Superior temporal gyrus (tissue), 1 donor: Measurements from ENCODE around the gene CD5L.

Experiments
- DNase-seq: peaks from one replicate; pipeline ENCODE4 v3.0.0-alpha.2; 2016; ENCODE audit errors: extremely low spot score

The CD5L gene

GRCh38 chr1:157841708-157842107 lies at the start of gene CD5L:
Gene CD5L (minus strand): TSS chr1:157841808. CDS start chr1:157841701, 107 bp downstream.
- no peak for DNase-seq

GRCh38 chr1:157882580-157882979 lies 41.0 kb upstream of the CD5L start:
- DNase-seq, result no peak

DNA sequence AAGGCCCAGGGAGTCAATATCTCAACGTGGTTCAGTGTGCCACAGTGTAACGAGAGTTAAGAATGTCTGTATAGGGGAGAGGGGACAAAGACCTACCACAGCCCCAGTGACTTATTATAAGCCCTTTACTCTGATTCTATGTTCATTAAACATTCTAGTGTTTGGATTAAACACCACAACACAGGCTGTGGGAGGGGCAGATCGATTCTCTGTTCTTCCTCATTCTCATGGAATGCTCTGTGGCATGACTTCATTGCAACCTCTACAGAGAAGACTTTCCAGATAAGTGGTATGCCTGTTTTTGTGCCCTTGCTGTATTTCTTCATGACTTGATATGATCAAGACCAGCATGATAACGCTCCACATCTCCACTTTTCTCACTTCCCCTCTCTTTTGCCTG lies 39.0 kb upstream of the CD5L start:
- no peak for DNase-seq

DNA sequence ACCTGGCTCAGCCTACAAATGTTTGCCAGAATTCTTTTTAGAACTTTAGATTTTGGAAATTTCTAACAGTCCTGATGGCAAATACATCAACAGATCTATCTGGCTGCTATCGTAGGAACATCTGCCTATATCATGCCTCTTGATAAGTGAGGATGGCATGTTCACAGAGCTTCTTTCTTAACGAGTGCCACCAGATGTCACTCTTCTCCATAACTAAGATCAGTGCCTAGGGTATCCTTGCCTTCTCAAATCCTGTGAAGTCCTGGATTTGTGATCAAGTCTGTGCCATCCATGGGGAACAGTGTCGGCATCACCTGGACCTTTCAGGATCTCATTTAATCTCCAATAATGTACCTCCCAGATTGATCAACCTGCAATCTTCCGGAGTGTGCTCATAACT lies 36.5 kb upstream of the CD5L start:
- DNase-seq, result peak; percentile 58

DNA sequence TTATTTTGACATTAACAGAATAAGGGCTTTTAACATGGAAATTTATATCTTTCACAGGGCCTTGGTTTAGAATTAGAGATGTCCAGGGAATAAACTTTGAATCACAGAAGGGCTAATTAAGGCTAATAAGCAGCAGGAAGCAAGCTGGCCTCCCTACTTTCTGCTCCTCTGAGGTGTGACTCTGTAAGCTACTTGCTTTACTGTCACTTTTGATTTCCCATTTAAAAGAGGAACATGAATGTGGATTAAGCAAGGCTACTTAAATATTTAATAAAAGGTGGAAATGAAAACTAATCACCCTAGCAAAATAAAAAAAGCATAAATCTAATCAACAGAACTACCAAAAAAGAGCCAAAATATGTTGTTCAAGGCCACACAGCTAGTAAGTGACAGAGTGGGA lies 28.9 kb upstream of the CD5L start:
- no peak for DNase-seq

- no peak for DNase-seq
Observed at GRCh38 chr1:157868654-157869053, 27.0 kb upstream of the CD5L start.

GRCh38 chr1:157862114-157863070 lies 20.8 kb upstream of the CD5L start:
- DNase-seq, result no peak

GRCh38 chr1:157856538-157856937 lies 14.9 kb upstream of the CD5L start:
- DNase-seq, result no peak

- no peak for DNase-seq
Observed at GRCh38 chr1:157852476-157852875, 10.9 kb upstream of the CD5L start.

DNA sequence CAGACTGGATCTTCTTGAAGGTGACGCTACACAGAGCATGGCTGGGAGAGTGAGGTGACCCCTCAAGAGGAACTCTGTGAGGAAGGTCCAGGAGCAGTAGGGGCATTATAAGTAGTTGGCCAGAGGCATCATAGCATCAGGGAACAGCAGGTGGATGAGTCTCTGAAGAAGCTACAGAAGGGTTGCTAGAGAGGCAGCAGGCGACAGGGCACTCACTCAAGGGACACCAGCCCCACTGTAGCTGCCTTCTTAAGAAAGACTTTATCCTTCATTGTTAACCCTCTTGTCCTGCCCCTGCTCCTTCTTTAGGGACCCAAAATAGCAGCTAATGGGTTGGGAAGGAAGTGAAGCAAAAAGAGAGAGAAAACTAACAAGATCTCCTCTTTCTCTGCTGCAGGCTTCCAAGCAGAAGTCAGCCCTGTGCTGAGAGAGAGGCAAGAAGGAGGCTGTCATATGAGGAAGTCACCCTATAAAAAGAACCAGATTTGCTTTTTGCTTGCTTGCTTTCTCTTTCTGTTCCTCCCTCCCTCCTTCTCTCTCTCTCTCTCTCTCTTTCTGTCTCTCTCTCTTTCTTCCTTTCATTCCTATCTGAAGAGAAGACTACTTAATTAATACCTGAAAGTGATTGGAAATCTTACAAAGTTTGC lies 7.7 kb upstream of the CD5L start:
- no peak for DNase-seq

- DNase-seq, result no peak
Observed at GRCh38 chr1:157844089-157844830, 2.7 kb upstream of the CD5L start.

GRCh38 chr1:157842939-157843338 lies 1.3 kb upstream of the CD5L start:
- DNase-seq, result no peak

DNA sequence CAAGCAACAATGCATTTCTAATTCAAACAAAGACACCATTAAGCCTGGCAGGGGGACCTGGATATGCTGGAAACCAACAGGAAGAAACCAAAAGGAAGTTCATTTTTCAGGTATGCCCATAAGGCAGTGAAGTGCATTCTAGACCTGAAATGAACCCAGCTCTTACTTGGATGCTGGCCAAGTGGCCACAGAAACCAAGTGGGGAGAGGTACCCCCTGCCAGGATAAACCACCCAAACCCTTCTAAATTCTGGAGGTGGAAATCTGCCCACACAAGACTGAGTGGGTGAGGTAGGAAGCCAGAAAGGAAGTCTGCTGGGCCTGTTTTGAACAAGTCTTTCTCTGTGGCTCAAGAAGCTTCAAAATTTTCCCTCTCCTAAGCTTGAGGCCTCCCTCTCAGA lies 2.6 kb downstream of the CD5L start:
- DNase-seq, result no peak

- no peak for DNase-seq
Observed at GRCh38 chr1:157834430-157834829, 7.2 kb downstream of the CD5L start.

GRCh38 chr1:157833145-157833544 lies 8.5 kb downstream of the CD5L start:
- no peak for DNase-seq

- no peak for DNase-seq
Observed at GRCh38 chr1:157831968-157832626, 9.5 kb downstream of the CD5L start.

DNA sequence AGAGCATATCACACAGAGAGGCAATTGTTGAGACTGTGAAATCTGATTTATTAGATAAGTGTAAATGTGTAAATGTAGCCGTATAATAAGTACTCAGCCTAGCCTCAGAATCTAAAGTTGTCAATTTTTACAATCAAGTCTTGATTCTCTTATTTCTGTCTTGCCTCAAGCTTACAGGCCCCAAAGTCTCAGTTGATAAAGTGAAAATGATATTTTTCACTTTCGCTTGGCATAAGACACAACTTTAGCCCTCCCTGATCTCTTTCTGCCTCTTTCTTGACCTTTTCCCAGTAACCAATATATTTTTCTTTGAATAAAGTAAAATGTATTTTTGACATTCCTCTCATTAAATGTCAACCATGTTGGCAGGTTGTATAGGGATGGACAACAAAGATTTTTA lies 10.7 kb downstream of the CD5L start:
- DNase-seq, result no peak

DNA sequence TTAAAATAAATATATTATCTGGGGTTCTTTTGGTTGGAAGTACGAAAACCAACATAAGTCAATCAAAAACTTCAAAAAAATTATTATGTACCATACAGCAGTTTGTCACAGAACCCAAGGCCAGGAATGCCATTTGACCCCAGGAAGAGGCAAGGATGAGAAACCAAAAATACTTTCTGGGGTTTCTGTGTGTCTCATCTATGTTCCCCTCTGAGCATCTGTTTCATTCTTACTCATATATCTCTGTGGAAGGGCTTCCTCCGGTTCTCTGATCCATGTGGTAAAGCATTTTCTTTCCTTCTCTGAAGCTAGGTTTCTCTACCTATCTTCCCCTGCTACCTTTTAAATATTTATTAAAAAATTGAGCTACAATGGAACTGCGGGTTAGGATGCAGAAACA lies 11.9 kb downstream of the CD5L start:
- DNase-seq, result no peak

GRCh38 chr1:157829210-157829609 lies 12.4 kb downstream of the CD5L start:
- DNase-seq, result no peak

DNA sequence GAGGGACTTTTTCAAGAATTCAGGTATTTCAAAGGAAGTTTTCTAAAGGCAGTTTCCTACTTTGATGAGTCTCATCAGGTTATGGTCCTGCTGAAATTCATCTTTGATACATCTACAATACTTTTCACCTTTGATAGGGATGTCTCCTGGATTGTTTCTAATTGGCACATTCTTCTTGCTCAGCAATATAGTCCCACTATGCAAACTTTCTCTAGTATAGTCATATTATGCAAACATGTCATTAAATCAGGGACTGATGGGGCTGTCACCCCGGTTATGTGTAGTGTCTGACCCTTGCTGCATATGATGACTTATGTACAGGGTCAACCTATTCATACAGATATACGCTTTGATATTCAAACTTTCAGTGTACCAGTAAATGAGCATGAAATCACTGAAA lies 21.3 kb downstream of the CD5L start:
- no peak for DNase-seq

- DNase-seq, result no peak
Observed at GRCh38 chr1:157819896-157820295, 21.7 kb downstream of the CD5L start, which contains the start of gene FCRL1. Gene FCRL1 (minus strand): TSS chr1:157820120. CDS start chr1:157820037, 83 bp downstream.

DNA sequence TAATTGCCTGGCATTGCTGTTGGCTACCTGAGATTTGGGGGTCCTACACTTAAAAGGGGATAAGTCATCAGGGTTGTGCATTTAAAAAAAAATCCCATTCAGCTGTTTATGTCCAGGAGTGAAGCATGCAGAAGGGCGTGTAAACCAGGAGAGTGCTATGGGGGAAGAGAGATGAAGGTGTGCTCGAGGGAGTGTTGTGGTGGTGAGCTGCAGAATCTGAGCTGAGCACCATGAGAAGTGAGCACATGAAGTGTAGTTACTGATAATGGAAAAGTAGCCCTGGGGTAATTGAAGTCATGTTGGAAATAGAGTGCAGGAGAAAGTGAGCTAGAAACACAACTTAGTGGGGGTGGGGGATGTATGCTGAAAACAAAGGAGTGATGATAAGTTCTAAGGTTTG lies 22.4 kb downstream of the CD5L start:
- DNase-seq, result no peak
